Measurements from ENCODE around the gene NPAS1.

DNA sequence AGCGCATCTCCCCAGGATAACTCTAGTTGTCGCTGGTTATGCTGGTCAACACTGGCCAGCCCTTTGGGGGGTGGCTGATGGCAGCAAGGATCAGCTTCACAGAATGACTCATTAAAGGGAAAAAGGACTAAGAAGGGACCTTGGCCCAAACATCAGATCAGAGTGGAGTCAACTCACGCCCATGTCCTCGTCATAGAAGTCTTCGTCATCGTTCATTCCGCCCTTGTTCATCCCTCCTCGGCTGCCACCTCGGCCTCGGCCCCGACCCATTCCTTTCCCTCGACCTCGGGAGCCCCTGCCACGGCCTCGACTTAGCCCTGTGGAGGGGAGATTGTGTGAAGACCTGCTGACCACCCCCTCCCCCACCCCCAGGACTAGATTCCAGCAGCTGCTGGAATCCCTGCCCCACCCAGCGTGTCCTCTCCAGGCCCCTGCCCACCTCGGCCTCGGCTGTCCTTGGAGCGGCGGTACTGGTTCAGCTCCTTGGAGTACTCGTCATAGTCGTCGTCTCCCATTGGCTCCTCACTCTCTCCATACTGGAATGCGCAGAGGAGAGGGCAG is 65.3 kb downstream of the NPAS1 start:
- TF ChIP-seq, protein P1, sequence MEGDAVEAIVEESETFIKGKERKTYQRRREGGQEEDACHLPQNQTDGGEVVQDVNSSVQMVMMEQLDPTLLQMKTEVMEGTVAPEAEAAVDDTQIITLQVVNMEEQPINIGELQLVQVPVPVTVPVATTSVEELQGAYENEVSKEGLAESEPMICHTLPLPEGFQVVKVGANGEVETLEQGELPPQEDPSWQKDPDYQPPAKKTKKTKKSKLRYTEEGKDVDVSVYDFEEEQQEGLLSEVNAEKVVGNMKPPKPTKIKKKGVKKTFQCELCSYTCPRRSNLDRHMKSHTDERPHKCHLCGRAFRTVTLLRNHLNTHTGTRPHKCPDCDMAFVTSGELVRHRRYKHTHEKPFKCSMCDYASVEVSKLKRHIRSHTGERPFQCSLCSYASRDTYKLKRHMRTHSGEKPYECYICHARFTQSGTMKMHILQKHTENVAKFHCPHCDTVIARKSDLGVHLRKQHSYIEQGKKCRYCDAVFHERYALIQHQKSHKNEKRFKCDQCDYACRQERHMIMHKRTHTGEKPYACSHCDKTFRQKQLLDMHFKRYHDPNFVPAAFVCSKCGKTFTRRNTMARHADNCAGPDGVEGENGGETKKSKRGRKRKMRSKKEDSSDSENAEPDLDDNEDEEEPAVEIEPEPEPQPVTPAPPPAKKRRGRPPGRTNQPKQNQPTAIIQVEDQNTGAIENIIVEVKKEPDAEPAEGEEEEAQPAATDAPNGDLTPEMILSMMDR (IDR thresholded peaks at IDR 0.05; ENCODE audit: poor library complexity): no peak
- TF ChIP-seq EZH2 (IDR thresholded peaks at IDR 0.05; ENCODE audit: borderline replicate concordance): no peak
